HG03571 (cell line): ENCODE results near the gene FTO.

Experiments used
- ATAC-seq: cut with Tn5 transposase; IDR thresholded peaks from one replicate; pipeline ENCODE4 v1.9.1; 2021; ENCODE audit not compliant: unreplicated experiment

Gene FTO

DNA sequence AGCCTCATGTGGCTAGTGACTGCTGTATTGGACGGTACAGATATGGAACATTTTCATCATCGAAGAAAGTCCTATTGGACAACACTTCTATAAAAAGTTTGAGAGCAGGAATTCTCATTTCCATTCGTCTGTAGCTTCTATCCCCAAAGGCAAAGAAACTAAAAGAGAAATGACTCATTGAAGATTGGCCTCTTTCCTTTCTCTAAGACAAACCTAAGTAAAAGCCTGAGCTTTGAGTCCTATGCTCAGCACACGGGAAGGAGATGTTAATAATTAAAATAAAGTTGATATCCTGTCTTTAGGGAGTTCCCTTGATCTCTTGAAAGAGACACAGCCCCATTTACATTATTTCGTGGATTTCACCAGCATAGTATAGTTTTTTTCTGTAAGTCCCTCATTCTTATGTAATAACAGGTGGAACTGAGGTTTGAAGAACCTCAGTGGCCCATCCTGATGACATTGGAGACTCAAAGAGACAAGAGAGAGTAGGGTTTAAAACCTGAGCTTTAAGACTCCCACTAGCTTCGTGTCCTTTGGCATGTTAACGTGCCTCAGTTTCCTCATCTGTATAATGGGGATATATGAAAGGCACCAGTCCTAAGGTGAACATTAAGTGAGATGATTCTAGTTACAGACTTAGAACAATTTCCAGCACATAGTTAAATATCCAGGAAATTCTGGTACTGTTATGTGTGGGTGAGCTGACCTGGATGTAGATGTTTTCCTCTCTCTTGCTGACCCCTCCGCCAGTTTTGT is 408.7 kb downstream of the FTO start:
- ATAC-seq: no peak

DNA sequence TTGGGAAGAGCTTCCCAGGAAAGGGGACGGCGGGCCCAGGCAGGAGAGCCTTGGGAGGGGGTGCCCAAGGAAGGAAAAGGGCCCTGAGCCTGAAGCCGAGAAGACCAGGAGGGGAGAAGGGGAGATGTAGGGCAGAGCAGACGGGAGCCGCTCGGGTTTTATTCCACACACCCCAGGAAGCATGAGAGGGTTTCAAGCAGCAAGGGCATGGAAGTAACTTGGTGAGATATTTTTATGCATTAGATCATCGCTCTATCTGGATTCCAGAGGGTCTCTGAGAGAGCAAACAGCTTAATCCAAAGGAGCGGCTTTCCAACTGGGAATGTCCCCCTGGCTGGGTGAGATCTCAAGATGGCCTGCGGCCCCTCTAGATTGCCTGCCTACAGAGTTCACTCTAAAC is 411.6 kb downstream of the FTO start:
- ATAC-seq: no peak

GRCh38 chr16:54116124-54116655 is 412.2 kb downstream of the FTO start:
- no peak for ATAC-seq

DNA sequence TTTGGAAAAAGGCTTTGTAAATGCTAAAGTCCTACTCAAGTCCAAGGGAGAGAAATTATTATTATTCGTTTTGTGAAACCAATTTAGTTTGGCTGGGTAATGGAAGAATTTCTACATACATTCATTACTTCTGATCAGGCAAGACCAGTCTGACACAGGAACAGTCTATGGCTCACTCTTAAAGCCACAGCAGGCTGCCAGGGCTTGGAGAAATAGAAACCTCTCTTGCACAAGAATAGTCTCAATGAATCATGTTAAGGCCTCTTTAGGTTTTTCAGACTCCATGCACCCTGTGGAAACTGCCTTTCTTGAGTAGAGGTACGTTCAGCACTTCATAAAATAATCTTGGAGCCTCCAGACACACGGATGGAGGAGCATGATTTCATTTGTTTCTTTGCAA is 414.9 kb downstream of the FTO start:
- no peak for ATAC-seq

GRCh38 chr16:54120846-54121480 is 417.0 kb downstream of the FTO start:
- no peak for ATAC-seq

DNA sequence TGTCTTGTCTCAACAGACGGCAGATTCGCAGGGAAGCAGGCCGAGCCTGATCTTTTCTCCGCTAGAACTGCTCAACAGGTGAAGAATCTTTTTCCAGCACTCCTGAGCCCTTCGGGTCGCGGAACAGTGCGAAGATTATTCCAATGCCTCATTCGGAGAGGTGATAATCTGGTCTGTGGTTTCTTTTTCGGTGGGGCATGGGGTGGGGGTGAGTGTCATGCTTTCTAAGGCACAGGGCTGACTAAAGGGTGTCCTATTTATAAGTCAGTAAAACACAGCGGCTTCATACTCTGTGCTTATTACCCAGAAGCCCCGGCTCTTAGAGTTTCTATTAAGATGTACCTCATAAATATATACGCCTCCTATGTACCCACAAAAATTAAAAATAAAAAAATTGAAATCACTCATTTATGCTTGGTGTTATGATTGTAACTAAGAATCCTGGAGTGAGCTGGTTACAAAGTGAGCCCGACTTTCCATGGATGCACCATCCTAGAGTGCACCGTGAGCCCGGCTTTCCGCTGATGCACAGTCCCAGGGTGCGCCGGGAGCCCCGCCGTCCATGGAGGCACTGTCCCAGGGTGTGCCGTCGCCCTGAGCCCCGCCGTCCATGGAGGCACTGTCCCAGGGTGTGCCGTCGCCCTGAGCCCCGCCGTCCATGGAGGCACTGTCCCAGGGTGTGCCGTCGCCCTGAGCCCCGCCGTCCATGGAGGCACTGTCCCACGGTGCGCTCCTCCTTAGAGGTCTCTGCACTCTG is 417.8 kb downstream of the FTO start:
- ATAC-seq: no peak

DNA sequence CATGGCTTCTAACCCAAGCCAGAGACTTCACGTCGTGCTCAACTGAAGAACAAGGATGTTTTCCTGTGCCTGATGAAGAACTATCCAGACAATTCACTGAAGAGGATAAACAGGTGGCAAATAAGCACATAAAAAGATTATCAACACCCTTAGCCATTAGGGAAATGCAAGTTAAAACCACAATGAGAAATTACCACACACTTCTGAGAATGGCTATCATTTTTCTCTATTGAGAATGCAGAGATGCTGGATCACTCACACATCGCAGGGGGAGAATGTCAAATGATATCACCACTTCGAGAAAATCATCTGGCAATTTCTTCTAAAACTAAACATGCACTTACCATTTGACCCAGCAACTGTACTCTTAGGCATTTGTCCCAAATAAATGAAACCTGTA is 419.8 kb downstream of the FTO start:
- no peak for ATAC-seq

- no peak for ATAC-seq
These were observed 422.0 kb downstream of the FTO start for GRCh38 chr16:54125751-54126655.

DNA sequence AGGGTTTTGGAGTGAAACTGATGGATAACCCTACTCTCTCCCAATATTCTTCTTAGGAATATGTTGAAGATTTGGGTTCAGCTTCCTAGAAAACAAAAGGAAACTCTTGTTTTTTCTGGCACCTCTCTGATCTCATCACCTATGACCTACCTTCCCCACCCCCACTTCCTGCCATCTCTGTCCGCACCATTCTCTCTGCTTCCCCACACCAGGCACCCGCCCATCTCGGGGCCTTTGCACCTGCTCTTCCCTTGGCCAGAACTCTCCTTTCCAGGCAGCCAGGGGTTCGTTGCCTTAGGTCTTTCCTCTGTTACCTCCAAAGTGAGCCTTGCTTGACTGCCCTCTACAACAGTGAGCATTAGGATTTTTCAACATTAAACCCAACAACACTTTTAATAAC is 423.0 kb downstream of the FTO start:
- no peak for ATAC-seq

GRCh38 chr16:54128629-54129234 is 424.8 kb downstream of the FTO start:
- no peak for ATAC-seq

DNA sequence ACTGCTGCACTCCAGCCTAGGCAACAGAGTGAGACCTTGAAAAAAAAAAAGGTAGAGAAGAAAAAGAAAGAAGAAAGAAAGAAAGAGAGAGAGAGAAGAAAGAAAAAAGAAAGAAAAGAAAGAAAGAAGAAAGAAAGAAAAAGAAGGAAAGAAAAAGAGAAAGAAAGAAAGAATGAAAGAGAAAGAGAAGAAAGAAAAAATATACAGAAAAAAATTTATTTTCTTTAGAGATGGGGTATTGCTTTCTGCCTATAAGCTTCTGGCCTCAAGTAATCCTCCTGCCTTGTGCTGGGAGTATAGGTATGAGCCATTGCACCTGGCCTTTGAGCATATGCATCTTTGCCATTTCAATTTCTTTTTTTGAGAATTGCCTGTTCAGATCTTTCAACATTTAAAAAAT is 425.9 kb downstream of the FTO start:
- no peak for ATAC-seq

- ATAC-seq: no peak
These were observed 431.7 kb downstream of the FTO start for GRCh38 chr16:54135361-54136275.

DNA sequence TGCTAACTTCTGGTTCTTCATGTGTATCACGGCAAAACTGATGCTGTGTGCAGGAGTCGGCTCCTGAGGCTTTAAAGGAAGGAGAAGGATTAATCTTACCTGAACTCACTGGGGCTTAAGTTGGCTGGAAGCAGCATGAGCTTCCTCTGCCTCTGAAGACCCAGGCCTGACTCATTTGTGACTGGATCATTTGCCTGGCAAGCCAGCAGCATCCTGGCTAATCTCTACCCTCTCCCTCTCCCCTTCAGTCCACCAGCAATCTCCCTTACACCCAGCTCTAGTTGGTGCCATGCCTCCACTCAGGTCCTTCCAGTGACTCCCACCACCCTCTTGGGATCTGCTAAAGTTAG is 432.3 kb downstream of the FTO start:
- no peak for ATAC-seq

GRCh38 chr16:54140057-54140787 is 436.3 kb downstream of the FTO start:
- no peak for ATAC-seq

- no peak for ATAC-seq
These were observed 436.8 kb downstream of the FTO start for GRCh38 chr16:54140788-54141136.

DNA sequence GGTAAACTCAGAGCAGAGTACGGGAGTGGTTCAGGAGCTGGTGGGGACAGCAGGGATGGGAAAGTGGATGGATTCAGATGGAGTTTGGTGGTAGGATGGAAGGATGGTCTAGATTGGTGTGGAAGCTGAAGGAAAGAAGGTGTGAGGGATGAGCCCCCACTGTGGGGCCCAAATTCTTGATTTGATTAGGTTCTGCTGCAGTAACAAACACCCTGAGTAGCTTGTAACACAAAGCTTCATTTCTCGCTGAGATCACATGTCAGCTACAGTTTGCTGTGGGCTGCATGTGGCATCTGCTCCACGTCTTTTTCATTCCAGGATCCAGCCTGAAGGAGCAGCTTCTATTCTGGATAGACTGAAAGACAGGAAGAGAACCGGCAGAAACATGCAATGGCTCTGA is 438.8 kb downstream of the FTO start:
- no peak for ATAC-seq

GRCh38 chr16:54143410-54143809 is 439.5 kb downstream of the FTO start:
- no peak for ATAC-seq

DNA sequence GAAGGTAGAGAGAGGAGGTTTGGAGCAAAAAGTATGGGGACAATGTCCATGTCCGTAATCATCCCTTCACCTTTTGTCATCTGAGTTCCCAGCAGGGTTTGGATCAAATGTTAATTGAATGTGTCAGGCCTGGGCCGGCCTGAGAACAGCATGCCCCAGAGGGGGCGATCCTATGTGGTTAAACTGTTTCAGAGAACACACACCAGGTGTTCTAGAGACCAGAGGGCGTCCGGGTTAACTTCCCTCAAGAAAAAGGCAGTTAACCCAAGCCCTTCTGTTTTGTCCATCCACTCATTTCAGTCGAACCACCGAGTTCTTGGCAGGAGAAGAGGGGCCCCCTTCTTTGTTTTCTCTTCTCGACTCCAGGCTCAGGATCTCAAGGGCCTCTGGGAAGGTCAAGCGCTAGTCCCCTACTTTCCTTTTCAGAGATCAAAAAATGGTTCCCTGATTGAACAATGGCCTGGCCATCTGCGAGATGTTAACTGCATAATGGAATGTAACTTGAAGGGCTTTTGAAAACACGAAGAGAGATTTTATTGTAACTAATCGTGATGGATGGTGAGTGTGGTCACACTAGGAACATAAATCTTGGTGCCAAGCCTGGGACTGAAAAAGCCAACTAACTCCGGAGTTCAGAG is 440.1 kb downstream of the FTO start:
- no peak for ATAC-seq
